K562 (cell line): Measurements from ENCODE around the gene TRMT1. TPM values are rescaled to one million over a fixed set of nuclear protein-coding genes. Genes with fewer than 3 reads are reported as not detected.
A peak's percentile ranks its signal among the peaks of the same experiment; 100 is the strongest.

ENCODE experiments used
- CREB1 ChIP-seq, 2 experiments: sonication (generic) in 1 of 2; formaldehyde crosslinking in 1 of 2; IDR thresholded peaks; 2 replicates each; pipeline versions ENCODE4 v1.6.1 to v1.8.0; 2012 to 2022; ENCODE audit warnings: inconsistent platforms in 1 of 2, mild to moderate bottlenecking in 1 of 2, missing genetic modification reagents in 1 of 2, moderate library complexity in 1 of 2
- ETV6 ChIP-seq, 3 experiments: fragments of 150-350 bp in 1 of 3; sonication (generic) in 1 of 3; formaldehyde crosslinking in 1 of 3; IDR thresholded peaks; 2 replicates each; pipeline versions ENCODE4 v1.6.1 to v1.8.0; 2014 to 2022; ENCODE audit warnings: borderline replicate concordance in 2 of 3, low read depth in 2 of 3, antibody characterized with exemption in 1 of 3, low read length in 1 of 3, mild to moderate bottlenecking in 1 of 3, missing genetic modification reagents in 1 of 3
- HCFC1 ChIP-seq: IDR thresholded peaks from 2 replicates; pipeline ENCODE4 v1.6.1; 2012; ENCODE audit warnings: low read depth, low read length, improper control_type of control experiment
- MNT ChIP-seq, 2 experiments: fragments of 450-650 bp; conservative IDR thresholded peaks; 2 replicates each; pipeline ENCODE4 v1.6.1; 2017; ENCODE audit warnings: mild to moderate bottlenecking in 2 of 2, moderate library complexity in 2 of 2
- SMAD4 ChIP-seq: fragments of 250-450 bp; sonication (Bioruptor Pico); conservative IDR thresholded peaks from 2 replicates; pipeline ENCODE4 v1.8.0; 2021; ENCODE audit warnings: inconsistent platforms, mild to moderate bottlenecking, moderate library complexity
- THAP7 ChIP-seq: fragments of 250-450 bp; sonication (Bioruptor Pico); IDR thresholded peaks from 2 replicates; pipeline ENCODE4 v1.5.0; 2021
- ZNF282 ChIP-seq: sonication (generic); formaldehyde crosslinking; IDR thresholded peaks from 2 replicates; pipeline ENCODE4 v1.8.1; 2023; ENCODE audit warnings: missing genetic modification reagents
- ZNF444 ChIP-seq: fragments of 250-450 bp; sonication (Bioruptor Pico); IDR thresholded peaks from 2 replicates; pipeline ENCODE4 v1.4.0; 2020; ENCODE audit warnings: mild to moderate bottlenecking, moderate library complexity
- ZNF766 ChIP-seq: fragments of 200-800 bp; sonication (Bioruptor generic); conservative IDR thresholded peaks from 2 replicates; pipeline ENCODE4 v1.6.1; 2016; ENCODE audit warnings: missing genetic modification characterization, missing compliant biosample characterization
- ZNF778 ChIP-seq: fragments of 450-650 bp; formaldehyde crosslinking; IDR thresholded peaks from 2 replicates; pipeline ENCODE4 v1.4.0; 2020; ENCODE audit warnings: mild to moderate bottlenecking, moderate library complexity
- polyA plus RNA-seq, 8 experiments: library from polyadenylated mRNA; depleted of rRNA in 4 of 8; stranded (reverse) in 5 of 8; unstranded in 3 of 8; fragments of >200 nt; fragmentation: Nextera tagmentation in 2 of 8; fragmentation: Illumina TruSeq in 1 of 8; extraction: Ambion mirVana in 2 of 8; extraction: Trizol in 1 of 8; gene quantifications; 2 replicates each; pipeline versions ENCODE4 v1.2.1 to v1.2.3, GENCODE V29; 2011 to 2014; ENCODE audit warnings: inconsistent platforms in 1 of 8, missing spikeins in 1 of 8
- total RNA-seq, 7 experiments: library from RNA; depleted of rRNA in 6 of 7; stranded (reverse); fragments of >200 nt in 6 of 7; fragmentation: Illumina TruSeq in 2 of 7; extraction: Trizol in 2 of 7; gene quantifications; 2 replicates each; pipeline versions ENCODE4 v1.2.1 to v1.2.3, GENCODE V29; 2011 to 2021; ENCODE audit warnings: low replicate concordance in 1 of 7
- TF ChIP-seq, protein P1 (sequence below), 2 experiments: fragments of 200-800 bp in 1 of 2; sonication (Bioruptor generic) in 1 of 2; sonication (generic) in 1 of 2; formaldehyde crosslinking in 1 of 2; IDR thresholded peaks in 1 of 2; conservative IDR thresholded peaks in 1 of 2; 2 replicates each; pipeline versions ENCODE4 v1.5.0 to v1.6.1; 2016 to 2020; ENCODE audit warnings: missing compliant biosample characterization in 1 of 2, missing genetic modification characterization in 1 of 2, missing genetic modification reagents in 1 of 2

TRMT1 gene
- total and polyA plus RNA-seq, 9 of the 15 experiments (the other 6 are each of a cell fraction or from before 2014, with no cell fraction given) = 5.8 to 158 (median 54.3) TPM

DNA sequence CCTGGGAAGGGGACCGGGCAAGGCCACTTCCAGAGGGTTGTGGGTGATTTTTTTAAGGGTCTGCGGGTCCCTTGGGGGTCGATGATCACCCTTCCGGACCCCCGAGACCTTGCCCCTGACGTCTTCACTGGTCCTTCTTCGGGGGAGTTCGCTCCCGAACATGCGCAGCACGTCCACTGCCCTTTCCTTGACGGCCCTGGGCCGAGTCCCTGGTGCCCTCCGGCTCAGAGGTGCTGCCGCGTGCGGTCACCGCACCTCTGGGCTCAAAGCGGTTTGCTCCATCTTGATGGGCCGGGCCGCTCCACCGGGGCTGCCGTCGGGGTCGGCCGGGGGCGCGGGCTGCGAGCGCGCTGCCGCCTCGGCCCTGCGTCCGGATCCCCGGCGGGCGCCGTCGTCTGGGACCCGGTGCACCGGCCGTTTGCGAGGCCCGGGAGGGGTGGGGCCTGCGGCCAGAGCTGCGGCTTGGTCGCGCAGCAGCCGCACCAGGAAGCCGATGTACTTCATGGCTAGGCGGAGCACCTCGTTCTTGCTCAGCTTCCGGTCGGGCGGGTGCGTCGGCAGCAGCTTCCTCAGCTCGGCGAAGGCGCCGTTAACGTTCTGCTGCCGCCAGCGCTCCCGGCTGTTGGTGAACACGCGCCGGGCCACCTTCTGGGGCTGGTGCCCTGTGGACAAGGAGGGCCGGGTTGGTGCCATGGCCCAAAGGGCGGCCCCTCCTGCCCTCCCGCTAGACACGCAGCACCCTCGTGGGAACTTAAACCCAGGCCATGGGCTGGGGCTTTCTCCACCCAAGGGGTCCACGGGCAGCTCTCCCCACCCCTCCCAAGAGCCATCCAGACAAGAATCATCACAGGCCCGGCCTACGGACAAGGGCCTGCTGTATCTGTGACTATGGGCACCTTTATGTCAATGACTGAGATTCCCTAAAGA is 17.2 kb downstream of the TRMT1 start (continued):
- TF ChIP-seq CREB1 (IDR thresholded peaks at IDR 0.05) (peak; percentile 24; the same call in 1 of the 2 replicates), CREB1 (CRISPR knock-in tag; IDR thresholded peaks at IDR 0.05) (no peak), ZNF282 (CRISPR knock-in tag) (peak; percentile 72; the same call in 1 of the 2 replicates), HCFC1 (peak; percentile 55), MNT (conservative IDR thresholded peaks at IDR 0.05) (peak; percentile 32 to 66; a peak in 2 of 4 replicates), THAP7 (CRISPR knock-in tag) (0 out of 2 replicates have a peak, but pooled peaks have one; percentile 69), ZNF444 (CRISPR knock-in tag) (no peak), ZNF766 (CRISPR knock-in tag) (peak; percentile 61), ETV6 (IDR thresholded peaks at IDR 0.05; ENCODE audit: borderline replicate concordance in 1 of 2, low read depth in 2 of 2, low read length in 1 of 2) (no peak; a peak in 1 of 4 replicates), ETV6 (CRISPR knock-in tag; IDR thresholded peaks at IDR 0.05; ENCODE audit: borderline replicate concordance) (no peak), ZNF778 (no peak), SMAD4 (peak; percentile 92)
- TF ChIP-seq, protein P1, sequence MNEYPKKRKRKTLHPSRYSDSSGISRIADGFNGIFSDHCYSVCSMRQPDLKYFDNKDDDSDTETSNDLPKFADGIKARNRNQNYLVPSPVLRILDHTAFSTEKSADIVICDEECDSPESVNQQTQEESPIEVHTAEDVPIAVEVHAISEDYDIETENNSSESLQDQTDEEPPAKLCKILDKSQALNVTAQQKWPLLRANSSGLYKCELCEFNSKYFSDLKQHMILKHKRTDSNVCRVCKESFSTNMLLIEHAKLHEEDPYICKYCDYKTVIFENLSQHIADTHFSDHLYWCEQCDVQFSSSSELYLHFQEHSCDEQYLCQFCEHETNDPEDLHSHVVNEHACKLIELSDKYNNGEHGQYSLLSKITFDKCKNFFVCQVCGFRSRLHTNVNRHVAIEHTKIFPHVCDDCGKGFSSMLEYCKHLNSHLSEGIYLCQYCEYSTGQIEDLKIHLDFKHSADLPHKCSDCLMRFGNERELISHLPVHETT (CRISPR knock-in tag; conservative IDR thresholded peaks at IDR 0.05 in 1 of 2, IDR thresholded peaks at IDR 0.05 in 1 of 2) = peak in 1 of 2 experiments; percentile 81; a peak in 2 of 4 replicates
